Articular chondrocyte of knee joint (primary cell): ENCODE results near the gene KIF21A. TPM values are rescaled to one million over a fixed set of nuclear protein-coding genes. Genes with fewer than 3 reads are reported as not detected.

Experiments used
- total RNA-seq: library from RNA; depleted of rRNA; stranded (reverse); fragments of >200 nt; gene quantifications from 2 replicates; pipeline ENCODE4 v1.2.3, GENCODE V29; 2012

The KIF21A gene, protein sequence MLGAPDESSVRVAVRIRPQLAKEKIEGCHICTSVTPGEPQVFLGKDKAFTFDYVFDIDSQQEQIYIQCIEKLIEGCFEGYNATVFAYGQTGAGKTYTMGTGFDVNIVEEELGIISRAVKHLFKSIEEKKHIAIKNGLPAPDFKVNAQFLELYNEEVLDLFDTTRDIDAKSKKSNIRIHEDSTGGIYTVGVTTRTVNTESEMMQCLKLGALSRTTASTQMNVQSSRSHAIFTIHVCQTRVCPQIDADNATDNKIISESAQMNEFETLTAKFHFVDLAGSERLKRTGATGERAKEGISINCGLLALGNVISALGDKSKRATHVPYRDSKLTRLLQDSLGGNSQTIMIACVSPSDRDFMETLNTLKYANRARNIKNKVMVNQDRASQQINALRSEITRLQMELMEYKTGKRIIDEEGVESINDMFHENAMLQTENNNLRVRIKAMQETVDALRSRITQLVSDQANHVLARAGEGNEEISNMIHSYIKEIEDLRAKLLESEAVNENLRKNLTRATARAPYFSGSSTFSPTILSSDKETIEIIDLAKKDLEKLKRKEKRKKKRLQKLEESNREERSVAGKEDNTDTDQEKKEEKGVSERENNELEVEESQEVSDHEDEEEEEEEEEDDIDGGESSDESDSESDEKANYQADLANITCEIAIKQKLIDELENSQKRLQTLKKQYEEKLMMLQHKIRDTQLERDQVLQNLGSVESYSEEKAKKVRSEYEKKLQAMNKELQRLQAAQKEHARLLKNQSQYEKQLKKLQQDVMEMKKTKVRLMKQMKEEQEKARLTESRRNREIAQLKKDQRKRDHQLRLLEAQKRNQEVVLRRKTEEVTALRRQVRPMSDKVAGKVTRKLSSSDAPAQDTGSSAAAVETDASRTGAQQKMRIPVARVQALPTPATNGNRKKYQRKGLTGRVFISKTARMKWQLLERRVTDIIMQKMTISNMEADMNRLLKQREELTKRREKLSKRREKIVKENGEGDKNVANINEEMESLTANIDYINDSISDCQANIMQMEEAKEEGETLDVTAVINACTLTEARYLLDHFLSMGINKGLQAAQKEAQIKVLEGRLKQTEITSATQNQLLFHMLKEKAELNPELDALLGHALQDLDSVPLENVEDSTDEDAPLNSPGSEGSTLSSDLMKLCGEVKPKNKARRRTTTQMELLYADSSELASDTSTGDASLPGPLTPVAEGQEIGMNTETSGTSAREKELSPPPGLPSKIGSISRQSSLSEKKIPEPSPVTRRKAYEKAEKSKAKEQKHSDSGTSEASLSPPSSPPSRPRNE (N-terminal part only)
- 7.2 and 9.0 TPM in 2 replicates for total RNA-seq

DNA sequence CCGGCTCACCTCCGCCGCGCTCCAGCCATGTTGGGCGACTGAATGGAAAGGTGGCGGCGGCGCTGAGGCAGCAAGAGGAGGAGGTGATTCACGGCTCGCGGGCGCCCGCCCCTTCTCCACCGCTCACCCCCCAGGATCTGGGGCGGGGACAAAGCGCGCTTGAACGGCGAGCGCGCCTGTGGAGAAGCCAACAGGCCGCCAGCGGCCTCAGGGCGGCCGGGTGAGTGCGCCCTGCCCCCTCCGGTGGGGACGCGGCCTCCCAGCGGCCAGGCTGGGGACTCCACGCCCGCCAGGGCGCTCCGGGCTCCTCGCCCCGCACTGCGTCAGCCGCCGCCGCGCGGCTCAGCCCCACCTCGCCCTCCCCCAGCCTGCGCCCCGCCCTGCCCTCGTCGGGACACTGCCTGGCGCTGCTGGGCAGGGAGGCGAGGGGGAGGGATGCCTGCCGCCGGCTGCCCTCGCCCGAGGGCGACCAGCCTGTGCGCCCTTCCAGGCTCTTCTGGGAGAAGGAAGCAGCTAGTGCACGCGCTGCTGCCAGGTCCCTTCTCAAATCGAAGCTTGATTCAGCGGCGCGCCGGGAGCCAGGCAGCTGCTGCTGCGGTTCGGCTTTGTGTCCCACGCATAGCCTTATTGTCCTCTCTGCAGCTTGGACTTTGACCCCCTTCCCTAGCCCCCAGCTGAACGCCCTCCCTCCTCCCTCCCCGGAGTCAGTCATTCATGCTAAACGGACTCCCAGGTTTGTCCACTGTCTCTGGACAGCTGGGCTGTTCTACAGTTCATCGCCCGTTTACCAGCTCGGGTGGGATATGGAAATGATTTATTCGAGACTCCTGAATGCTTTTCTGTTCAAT lies at the start of gene KIF21A:
Gene KIF21A, minus strand, starts transcription at position 40 of the 848 bp plus-strand sequence. CDS start 150 bp downstream, outside the sequence.

Other genes with a start within 250 kb of the KIF21A start
- under 0.01 TPM in 2 replicates for gene ABCD2, start 176.7 kb upstream of the KIF21A start, total RNA-seq